Naive thymus-derived CD4-positive, alpha-beta T cell (primary cell): ENCODE measurements around the gene NUDT4B. TPM values are rescaled to one million over a fixed set of nuclear protein-coding genes. Genes with fewer than 3 reads are reported as not detected.
"Not testable (repeated sequence)": the region's sequence is repeated elsewhere in the genome, so short reads cannot be mapped to it uniquely, and the experiment has no call there.

ENCODE experiments used
- ATAC-seq: fragments of 150-1000 bp; cut with Tn5 transposase; 2 replicates; pipeline ENCODE4 v1.10.0; 2021; ENCODE audit warnings: mild to moderate bottlenecking, moderate library complexity
- CTCF ChIA-PET: fragments of 350-600 bp; sonication (Branson Sonifier 250); formaldehyde crosslinking; loops from one replicate; lab custom pipeline; 2021; ENCODE audit warnings: antibody characterized with exemption; lab: Charles Lee
- POLR2A ChIA-PET: fragments of 350-600 bp; sonication (Branson Sonifier 250); formaldehyde crosslinking; loops from one replicate; lab custom pipeline; 2021; ENCODE audit warnings: antibody characterized with exemption, inconsistent platforms; lab: Charles Lee
- DNase-seq, 9 donors: peaks; one replicate each; pipeline versions ENCODE4 v3.0.0 to v3.0.0-alpha.2; 2020 to 2022; ENCODE audit warnings: mixed read lengths in 1 of 9
- H3K27ac ChIP-seq: one replicate; pipeline ENCODE4 v1.7.0; 2013; ENCODE audit warnings: mild to moderate bottlenecking, low read depth, low read length, moderate library complexity
- H3K27me3 ChIP-seq, 2 donors: one replicate each; pipeline ENCODE4 v1.7.0; 2013; ENCODE audit warnings: low read length in 2 of 2, mild to moderate bottlenecking in 2 of 2, moderate library complexity in 2 of 2; ENCODE audit not compliant: control insufficient read depth in 2 of 2, insufficient read depth in 2 of 2
- H3K36me3 ChIP-seq, 3 experiments: 1 replicate in 2 of 3; 2 replicates in 1 of 3; pipeline ENCODE4 v1.7.0; 2013; ENCODE audit warnings: low read length in 3 of 3, mild to moderate bottlenecking in 3 of 3, moderate library complexity in 1 of 3; ENCODE audit not compliant: insufficient read depth in 3 of 3, control insufficient read depth in 2 of 3
- H3K4me1 ChIP-seq, 2 donors: one replicate each; pipeline ENCODE4 v1.7.0; 2013; ENCODE audit warnings: low read length in 2 of 2, mild to moderate bottlenecking in 2 of 2, moderate library complexity in 1 of 2; ENCODE audit not compliant: control insufficient read depth in 2 of 2, insufficient read depth in 2 of 2
- H3K4me3 ChIP-seq: 2 replicates; pipeline ENCODE4 v1.7.0; 2013; ENCODE audit warnings: mild to moderate bottlenecking, low read length
- H3K9me3 ChIP-seq, 3 experiments: 1 replicate in 2 of 3; 2 replicates in 1 of 3; pipeline ENCODE4 v1.7.0; 2013; ENCODE audit warnings: low read length in 3 of 3; ENCODE audit not compliant: control insufficient read depth in 2 of 3
- H3K27ac Mint-ChIP-seq, 9 donors: one replicate each; pipeline ENCODE4 v1.8.0; 2020 to 2022; ENCODE audit warnings: mixed read lengths in 9 of 9, mild to moderate bottlenecking in 8 of 9, moderate library complexity in 5 of 9, inconsistent platforms in 2 of 9
- H3K27me3 Mint-ChIP-seq, 5 donors: one replicate each; pipeline ENCODE4 v1.8.0; 2021 to 2022; ENCODE audit warnings: mixed read lengths in 5 of 5, mild to moderate bottlenecking in 1 of 5
- H3K36me3 Mint-ChIP-seq, 5 donors: one replicate each; pipeline ENCODE4 v1.8.0; 2020 to 2022; ENCODE audit warnings: mixed read lengths in 5 of 5, mild to moderate bottlenecking in 3 of 5, inconsistent platforms in 1 of 5
- H3K4me1 Mint-ChIP-seq, 7 donors: one replicate each; pipeline ENCODE4 v1.8.0; 2020 to 2022; ENCODE audit warnings: mixed read lengths in 7 of 7, mild to moderate bottlenecking in 3 of 7, inconsistent platforms in 1 of 7
- H3K4me3 Mint-ChIP-seq, 10 donors: one replicate each; pipeline ENCODE4 v1.8.0; 2020 to 2022; ENCODE audit warnings: mild to moderate bottlenecking in 10 of 10, mixed read lengths in 10 of 10, moderate library complexity in 6 of 10, inconsistent platforms in 2 of 10
- H3K9me3 Mint-ChIP-seq, 11 donors: one replicate each; pipeline ENCODE4 v1.8.0; 2020 to 2022; ENCODE audit warnings: mixed read lengths in 11 of 11, mild to moderate bottlenecking in 4 of 11, inconsistent platforms in 1 of 11, moderate library complexity in 1 of 11
- intact Hi-C, 2 donors: fragments of 100-400 bp; cut with micrococcal nuclease; formaldehyde crosslinking; loops; one replicate each; pipeline ENCODE4 v1.15.1; 2023
- polyA plus RNA-seq, 2 donors: library from polyadenylated mRNA; unstranded; fragments of 300-500 nt; fragmentation: Illumina TruSeq; gene quantifications; one replicate each; pipeline ENCODE4 v1.2.3, GENCODE V29; 2021
- total RNA-seq, 6 experiments: library from RNA in 5 of 6; stranded (reverse) in 5 of 6; gene quantifications; 1 replicate in 5 of 6; 2 replicates in 1 of 6; pipeline ENCODE4 v1.2.3 and lab custom pipeline; 2021 to 2026

Gene NUDT4B
- under 1 TPM in 2 of 5 experiments, not detected in 3; 0.62 to 0.69 TPM for total RNA-seq
- polyA plus RNA-seq = 10 to 100 TPM in 1 of 2 donors, 1 to 10 TPM in 1; 3.7 to 11.2 TPM
- total RNA-seq (lab: John Stamatoyannopoulos, UW) = not detected

DNA sequence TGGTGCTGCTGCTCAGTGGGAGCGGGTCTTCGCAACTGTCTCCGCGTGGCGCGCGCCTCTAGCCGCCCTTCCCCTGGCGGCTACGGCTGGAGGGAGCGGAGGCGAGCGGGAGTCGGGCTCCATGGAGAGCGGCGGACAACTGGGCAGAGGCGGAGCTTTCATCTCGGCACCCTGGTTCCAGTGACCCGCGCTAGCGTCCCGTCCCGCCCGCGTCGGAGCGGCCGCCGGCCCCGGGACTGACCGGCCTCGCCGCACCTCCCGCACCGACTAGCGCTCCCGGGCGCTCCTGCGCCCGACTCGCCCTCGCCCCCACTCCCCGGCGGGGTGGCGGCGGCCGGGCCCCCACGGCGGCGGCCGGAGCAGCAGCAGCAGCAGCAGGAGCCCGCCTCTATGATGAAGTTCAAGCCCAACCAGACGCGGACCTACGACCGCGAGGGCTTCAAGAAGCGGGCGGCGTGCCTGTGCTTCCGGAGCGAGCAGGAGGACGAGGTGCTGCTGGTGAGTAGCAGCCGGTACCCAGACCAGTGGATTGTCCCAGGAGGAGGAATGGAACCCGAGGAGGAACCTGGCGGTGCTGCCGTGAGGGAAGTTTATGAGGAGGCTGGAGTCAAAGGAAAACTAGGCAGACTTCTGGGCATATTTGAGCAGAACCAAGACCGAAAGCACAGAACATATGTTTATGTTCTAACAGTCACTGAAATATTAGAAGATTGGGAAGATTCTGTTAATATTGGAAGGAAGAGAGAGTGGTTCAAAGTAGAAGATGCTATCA, at the start of gene NUDT4B:
TSS of gene NUDT4B (plus strand) at position 212 of the 772 bp plus-strand sequence. CDS start at position 391, 179 bp downstream.
- H3K36me3 Mint-ChIP-seq, H3K4me3 Mint-ChIP-seq, H3K36me3 ChIP-seq, intact Hi-C loops, DNase-seq, H3K27ac ChIP-seq, H3K4me3 ChIP-seq, CTCF ChIA-PET, POLR2A ChIA-PET, H3K27ac Mint-ChIP-seq, H3K27me3 Mint-ChIP-seq, H3K4me1 ChIP-seq, H3K9me3 ChIP-seq, H3K9me3 Mint-ChIP-seq, H3K4me1 Mint-ChIP-seq, H3K27me3 ChIP-seq: not testable (repeated sequence)
- ATAC-seq = peak; percentile 74

DNA sequence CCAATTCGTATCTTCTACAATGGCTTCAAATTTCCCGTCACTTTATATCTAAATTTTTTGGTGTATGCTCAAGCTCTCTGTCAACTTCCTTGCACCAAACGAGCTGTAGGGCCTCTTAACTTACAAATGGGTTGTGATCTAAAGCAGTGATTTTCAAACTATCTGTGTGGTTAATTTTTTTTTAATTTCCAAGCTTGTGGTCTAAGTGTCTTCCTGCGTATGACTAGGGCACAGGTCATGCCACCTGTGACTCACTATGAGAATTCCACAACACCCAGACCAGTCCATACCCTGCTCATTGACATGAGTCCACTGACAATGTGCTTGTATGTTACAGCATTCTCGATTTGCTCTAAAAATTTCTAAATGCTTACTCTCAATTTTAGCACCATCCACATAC, 49.2 kb upstream of the NUDT4B start:
- ATAC-seq = peak; percentile 67

DNA sequence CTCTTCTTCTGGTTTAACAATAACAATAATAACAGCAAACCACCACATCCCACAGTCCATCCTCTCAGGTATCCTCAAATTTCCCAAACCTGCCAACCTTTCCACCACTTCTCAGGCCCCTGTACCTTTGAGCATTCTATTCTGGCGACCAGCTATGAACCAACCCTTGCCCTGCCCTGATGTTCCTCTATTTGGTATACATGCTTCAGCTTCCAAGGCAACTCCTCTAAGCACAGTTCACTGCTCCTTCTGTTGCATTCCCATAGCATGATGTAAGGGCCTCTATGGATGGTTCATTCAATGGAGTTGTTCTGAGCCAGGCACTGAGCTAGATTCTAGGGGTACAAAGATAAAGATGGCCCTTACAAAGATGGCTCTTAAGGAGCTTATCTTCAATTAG, 46.3 kb upstream of the NUDT4B start:
- DNase-seq, intact Hi-C loops, H3K4me1 ChIP-seq, H3K4me3 Mint-ChIP-seq, H3K4me1 Mint-ChIP-seq, H3K4me3 ChIP-seq, H3K27ac ChIP-seq, POLR2A ChIA-PET, H3K27me3 ChIP-seq, H3K9me3 ChIP-seq, H3K36me3 ChIP-seq, H3K36me3 Mint-ChIP-seq, CTCF ChIA-PET, H3K27me3 Mint-ChIP-seq, H3K27ac Mint-ChIP-seq, H3K9me3 Mint-ChIP-seq, ATAC-seq: not testable (repeated sequence)

More for the DNA sequence above, 49.2 kb upstream of the NUDT4B start:
- POLR2A ChIA-PET, H3K27me3 ChIP-seq, H3K4me1 Mint-ChIP-seq, H3K27ac ChIP-seq, H3K4me3 ChIP-seq, H3K9me3 ChIP-seq, H3K36me3 Mint-ChIP-seq, intact Hi-C loops, H3K27me3 Mint-ChIP-seq, H3K9me3 Mint-ChIP-seq, H3K4me3 Mint-ChIP-seq, H3K27ac Mint-ChIP-seq, H3K36me3 ChIP-seq, DNase-seq, H3K4me1 ChIP-seq, CTCF ChIA-PET: not testable (repeated sequence)

DNA sequence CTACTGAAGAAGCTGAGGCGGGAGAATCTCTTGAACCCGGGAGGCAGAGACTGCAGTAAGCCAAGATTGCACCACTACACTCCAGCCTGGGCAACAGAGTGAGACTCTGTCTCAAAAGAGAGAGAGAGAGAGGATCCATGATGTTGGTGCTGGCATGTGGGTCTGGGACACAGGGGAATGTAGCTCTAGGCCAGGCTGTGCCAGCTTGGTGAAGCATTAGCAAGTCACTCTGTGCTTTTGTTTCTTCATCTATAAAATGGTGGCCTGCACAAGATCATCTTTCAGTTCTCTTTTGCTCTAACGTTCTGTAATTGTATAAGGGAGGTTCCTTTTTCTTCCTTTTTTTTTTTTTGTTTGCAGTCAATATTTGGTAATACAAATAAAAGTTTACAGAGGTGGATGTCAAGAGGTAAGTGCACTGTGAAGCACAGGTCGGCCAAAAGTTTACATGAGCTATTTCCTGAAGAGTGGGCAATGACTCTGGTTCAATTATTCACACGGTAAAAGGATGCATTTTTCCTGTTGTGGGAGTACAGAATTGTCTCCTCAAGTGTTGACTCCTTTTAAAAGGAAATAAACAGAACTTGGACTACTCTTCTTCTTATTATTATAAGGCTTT, 44.5 kb upstream of the NUDT4B start:
- H3K27ac ChIP-seq, H3K4me3 ChIP-seq, H3K4me1 ChIP-seq, POLR2A ChIA-PET, H3K4me3 Mint-ChIP-seq, DNase-seq, H3K9me3 ChIP-seq, H3K36me3 ChIP-seq, intact Hi-C loops, H3K27me3 Mint-ChIP-seq, H3K27ac Mint-ChIP-seq, H3K36me3 Mint-ChIP-seq, H3K27me3 ChIP-seq, CTCF ChIA-PET, H3K4me1 Mint-ChIP-seq, H3K9me3 Mint-ChIP-seq: not testable (repeated sequence)
- ATAC-seq = peak; percentile 50

DNA sequence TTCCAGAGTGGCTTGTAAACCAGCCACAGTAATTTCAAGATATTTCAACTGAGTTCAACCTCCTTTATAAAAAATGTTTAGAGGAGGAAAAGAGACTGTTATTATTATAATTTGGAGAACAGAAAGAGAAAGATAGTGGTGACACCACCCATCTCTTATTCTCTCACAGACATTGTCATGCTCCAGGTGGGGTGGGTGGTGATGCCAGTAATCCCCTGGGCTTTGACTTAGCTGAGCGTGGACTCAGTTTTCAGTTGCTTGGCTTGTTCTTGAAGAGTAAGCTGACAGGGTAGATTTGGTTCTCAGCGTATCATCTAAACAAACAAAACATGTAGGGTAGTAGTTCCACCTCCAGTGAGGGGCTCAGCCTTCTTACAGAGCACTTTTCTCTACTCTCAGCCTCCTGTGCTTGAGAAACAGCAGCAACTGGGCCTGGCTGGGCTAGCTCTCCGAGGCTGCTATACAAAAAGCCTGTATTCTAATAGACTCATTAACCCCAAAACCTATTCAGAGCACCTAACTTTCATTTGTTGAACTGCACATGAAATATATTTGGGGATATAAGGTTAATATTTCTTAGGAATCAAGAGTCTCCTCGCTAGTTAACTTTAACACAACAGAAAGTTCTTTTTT, 43.1 kb upstream of the NUDT4B start:
- H3K9me3 Mint-ChIP-seq, POLR2A ChIA-PET, H3K4me1 Mint-ChIP-seq, DNase-seq, H3K27ac Mint-ChIP-seq, H3K36me3 ChIP-seq, H3K27me3 Mint-ChIP-seq, H3K4me3 Mint-ChIP-seq, ATAC-seq, H3K36me3 Mint-ChIP-seq, H3K27ac ChIP-seq, H3K4me1 ChIP-seq, H3K9me3 ChIP-seq, CTCF ChIA-PET, intact Hi-C loops, H3K4me3 ChIP-seq, H3K27me3 ChIP-seq: not testable (repeated sequence)

DNA sequence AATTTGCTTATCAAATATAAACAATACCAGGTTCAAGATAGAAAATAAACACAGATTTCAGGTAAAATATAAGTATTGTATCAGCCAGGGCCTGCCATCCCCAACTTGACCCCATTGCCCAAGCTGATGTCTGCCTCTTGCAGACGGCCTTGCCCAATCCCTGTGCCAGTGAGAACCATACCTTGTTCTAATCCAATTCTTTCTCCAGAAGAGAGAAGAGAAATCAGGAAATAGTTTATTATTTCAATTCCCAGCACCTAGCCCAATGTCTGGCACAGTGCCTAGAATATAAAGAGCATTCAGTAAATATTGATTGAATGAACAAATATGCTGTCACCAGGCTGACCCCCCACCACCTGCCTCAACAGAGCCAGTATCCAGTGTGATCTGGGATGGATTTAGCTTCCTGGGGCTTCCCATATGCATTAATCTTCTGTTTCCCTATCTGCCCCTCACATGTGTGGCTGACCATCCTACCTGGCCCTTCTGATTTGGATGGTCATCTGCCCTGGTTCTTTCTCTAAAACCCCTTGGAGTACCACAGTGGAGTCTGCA, 39.7 kb upstream of the NUDT4B start:
- H3K27me3 Mint-ChIP-seq, H3K36me3 Mint-ChIP-seq, H3K4me1 ChIP-seq, H3K27ac ChIP-seq, H3K4me3 Mint-ChIP-seq, intact Hi-C loops, H3K4me3 ChIP-seq, H3K9me3 ChIP-seq, CTCF ChIA-PET, DNase-seq, H3K36me3 ChIP-seq, H3K27me3 ChIP-seq, ATAC-seq, H3K27ac Mint-ChIP-seq, H3K9me3 Mint-ChIP-seq, H3K4me1 Mint-ChIP-seq, POLR2A ChIA-PET: not testable (repeated sequence)
